Endothelial cell of umbilical vein (primary cell): Measurements from ENCODE around the gene IPPK. TPM values are rescaled to one million over a fixed set of nuclear protein-coding genes. Genes with fewer than 3 reads are reported as not detected.

Experiments used
- BruUV-seq: library from RNA; stranded (reverse); fragments of 400-500 nt; replicated peaks from 2 replicates; lab custom pipeline; 2021; lab: Mats Ljungman, UMichigan
- CTCF ChIA-PET: fragments of 300-600, 350-600 bp; sonication (Branson Sonifier 250); formaldehyde crosslinking; loops from one replicate; lab custom pipeline; 2021; ENCODE audit warnings: antibody characterized with exemption, inconsistent platforms; lab: Charles Lee
- POLR2A ChIA-PET: fragments of 300-600, 350-600 bp; sonication (Branson Sonifier 250); formaldehyde crosslinking; loops from one replicate; lab custom pipeline; 2021; ENCODE audit warnings: antibody characterized with exemption, inconsistent platforms; lab: Charles Lee
- DNase-seq: peaks from one replicate; pipeline ENCODE4 v3.0.0-alpha.2; 2011; ENCODE audit warnings: low read depth, low spot score
- FAIRE-seq: peaks from 2 replicates; lab custom pipeline; 2011; peaks lifted over from hg19 to GRCh38; lab: Jason Lieb, UNC
- H2AFZ ChIP-seq: 2 replicates; pipeline ENCODE4 v1.6.0; 2012; ENCODE audit warnings: low read depth, low read length, control low read depth, inconsistent platforms
- H3K27ac ChIP-seq: 2 replicates; pipeline ENCODE4 v1.5.1; 2011; ENCODE audit warnings: low read depth, mild to moderate bottlenecking, control low read depth, low read length, moderate library complexity; ENCODE audit not compliant: insufficient read depth
- H3K27me3 ChIP-seq, 2 experiments: 2 replicates each; pipeline versions ENCODE4 v1.6.0 to v1.6.1; 2011; ENCODE audit warnings: low read length in 2 of 2, mixed read lengths in 1 of 2; ENCODE audit not compliant: control insufficient read depth in 2 of 2, insufficient read depth in 2 of 2
- H3K36me3 ChIP-seq, 2 experiments: 2 replicates in 1 of 2; 3 replicates in 1 of 2; pipeline ENCODE4 v1.5.1; 2011; ENCODE audit warnings: low read length in 2 of 2, mild to moderate bottlenecking in 1 of 2, moderate library complexity in 1 of 2; ENCODE audit not compliant: control insufficient read depth in 2 of 2, insufficient read depth in 2 of 2; ENCODE audit errors: extremely low read depth in 1 of 2
- H3K4me1 ChIP-seq: 3 replicates; pipeline ENCODE4 v1.5.1; 2011; ENCODE audit warnings: mild to moderate bottlenecking, low read length; ENCODE audit not compliant: control insufficient read depth, insufficient read depth; ENCODE audit errors: extremely low read depth
- H3K4me2 ChIP-seq: 2 replicates; pipeline ENCODE4 v1.6.1; 2011; ENCODE audit warnings: low read length, control low read depth, mixed read lengths; ENCODE audit not compliant: insufficient read depth
- H3K4me3 ChIP-seq, 3 experiments: fragments of 200-600 bp in 1 of 3; sonication (generic), shearing (Covaris generic) in 1 of 3; replicated peaks in 1 of 3; 2 replicates each; pipeline ENCODE4 v1.5.1; 2011 to 2016; ENCODE audit warnings: control low read depth in 3 of 3, low read length in 3 of 3, mild to moderate bottlenecking in 2 of 3, inconsistent platforms in 1 of 3, low read depth in 1 of 3, moderate library complexity in 1 of 3; ENCODE audit not compliant: insufficient read depth in 1 of 3
- H3K79me2 ChIP-seq: 2 replicates; pipeline ENCODE4 v1.6.0; 2012; ENCODE audit warnings: low read length, inconsistent platforms; ENCODE audit not compliant: control insufficient read depth, insufficient read depth
- H3K9ac ChIP-seq: replicated peaks from 2 replicates; pipeline ENCODE3; 2011; ENCODE audit warnings: low read length, control low read depth; ENCODE audit not compliant: insufficient read depth; ENCODE audit errors: extremely low read depth
- H3K9me1 ChIP-seq: replicated peaks from 3 replicates; pipeline ENCODE4 v1.6.0; 2011; ENCODE audit warnings: mild to moderate bottlenecking, low read length; ENCODE audit not compliant: control insufficient read depth, insufficient read depth; ENCODE audit errors: extremely low read depth
- H3K9me3 ChIP-seq: replicated peaks from 2 replicates; pipeline ENCODE4 v1.5.1; 2012; ENCODE audit warnings: low read length, inconsistent platforms; ENCODE audit not compliant: control insufficient read depth, insufficient read depth
- H4K20me1 ChIP-seq: replicated peaks from 2 replicates; pipeline ENCODE3; 2011; ENCODE audit warnings: mild to moderate bottlenecking, low read length; ENCODE audit not compliant: control insufficient read depth, insufficient read depth; ENCODE audit errors: extremely low read depth
- CTCF ChIP-seq, 2 donors: IDR thresholded peaks; 1 replicate in 1 of 2; 2 replicates in 1 of 2; pipeline ENCODE4 v1.5.1; 2011; ENCODE audit warnings: low read length in 2 of 2, mild to moderate bottlenecking in 2 of 2, moderate library complexity in 2 of 2, control low read depth in 1 of 2, inconsistent platforms in 1 of 2, low read depth in 1 of 2; ENCODE audit not compliant: insufficient read depth in 1 of 2; ENCODE audit errors: extremely low read depth in 1 of 2
- EZH2 ChIP-seq: IDR thresholded peaks from 2 replicates; pipeline ENCODE4 v1.6.1; 2012; ENCODE audit warnings: borderline replicate concordance, low read depth, mild to moderate bottlenecking, moderate library complexity, low read length, inconsistent platforms; ENCODE audit not compliant: severe bottlenecking
- FOS ChIP-seq: IDR thresholded peaks from 2 replicates; pipeline ENCODE4 v1.6.1; 2011; ENCODE audit warnings: mild to moderate bottlenecking, low read length, moderate library complexity, borderline replicate concordance; ENCODE audit not compliant: insufficient read depth
- GATA2 ChIP-seq: IDR thresholded peaks from 2 replicates; pipeline ENCODE4 v1.7.0; 2011; ENCODE audit warnings: low read depth, mild to moderate bottlenecking, moderate library complexity, mixed read lengths, low read length; ENCODE audit not compliant: insufficient read length, insufficient read depth
- JUN ChIP-seq: IDR thresholded peaks from 2 replicates; pipeline ENCODE4 v1.6.1; 2011; ENCODE audit warnings: borderline replicate concordance, low read depth; ENCODE audit not compliant: insufficient read length, insufficient read depth
- MAX ChIP-seq: IDR thresholded peaks from 2 replicates; pipeline ENCODE4 v1.6.1; 2011; ENCODE audit not compliant: insufficient read depth, insufficient read length
- MYC ChIP-seq: IDR thresholded peaks from one replicate; pipeline ENCODE4 v1.6.1; 2011; ENCODE audit warnings: mild to moderate bottlenecking, low read depth, low read length
- POLR2A ChIP-seq: IDR thresholded peaks from 2 replicates; pipeline ENCODE4 v1.6.1; 2012; ENCODE audit warnings: low read depth, mild to moderate bottlenecking, control low read depth, low read length
- POLR2AphosphoS5 ChIP-seq: IDR thresholded peaks from 2 replicates; pipeline ENCODE4 v1.6.1; 2012; ENCODE audit warnings: low read depth, mild to moderate bottlenecking, control low read depth, low read length, moderate library complexity; ENCODE audit not compliant: insufficient read depth
- dilution Hi-C: fragments of 300-500 bp; cut with MboI; formaldehyde crosslinking; loops from one replicate; pipeline ENCODE4 v1.15.0; 2019; ENCODE audit warnings: low sequenced_read_pairs; ENCODE audit not compliant: extremely low pct_ligation_motif_present
- intact Hi-C: fragments of 100-400 bp; cut with micrococcal nuclease; formaldehyde crosslinking; loops from one replicate; pipeline ENCODE4 v1.10.0; 2022
- polyA plus RNA-seq, 4 experiments: library from polyadenylated mRNA; depleted of rRNA in 3 of 4; stranded (reverse) in 3 of 4; unstranded in 1 of 4; fragments of >200 nt; gene quantifications; 2 replicates each; pipeline versions ENCODE4 v1.2.1 to v1.2.3, GENCODE V29; 2011 to 2012; ENCODE audit warnings: missing spikeins in 1 of 4
- total RNA-seq: library from RNA; stranded (reverse); gene quantifications from 2 replicates; pipeline ENCODE4 v1.2.3, GENCODE V29; 2021

Gene IPPK
- total and polyA plus RNA-seq, 2 donors (not counting 3 experiments of a cell fraction or from before 2014, with no cell fraction given), result 14.0 to 28.0 TPM

- H3K27ac ChIP-seq, result peak overlapping the region; percentile 97
- H3K27me3 ChIP-seq, result no peaks in the 10 kb centered on the region
- H3K4me3 ChIP-seq, result peak overlapping the region; percentile 50 to 83 (median 71)
- peaks cover 4% of the 10 kb centered on the region for H4K20me1 ChIP-seq
- CTCF ChIA-PET, result interaction anchor here (1.0 to 1.6 kb wide), 3 partner anchors 15 to 44 kb away, joined by 3 to 5 read pairs (median 4); no protein-coding TSS in a partner anchor
- TF ChIP-seq MAX (no peak), FOS (no peak), GATA2 (no peak), MYC (no peak), CTCF (IDR thresholded peaks at IDR 0.05; ENCODE audit: extremely low read depth in 1 of 2, insufficient read depth in 1 of 2, low read depth in 1 of 2, low read length in 2 of 2) (no peak), JUN (no peak), POLR2A (no peak), EZH2 (no peak), POLR2AphosphoS5 (no peak)
- H3K4me1 ChIP-seq, result peaks cover 16% of the 10 kb centered on the region
- DNase-seq (peak; percentile 45), FAIRE-seq (peak; percentile 55)
- dilution Hi-C loops (no loop called here), intact Hi-C loops (no loop called here)
- peaks cover 0 to 4% of the 10 kb centered on the region in 2 experiments for H3K36me3 ChIP-seq
- H2AFZ ChIP-seq, result peak overlapping the region; percentile 29
- no peaks in the 10 kb centered on the region for H3K9me1 ChIP-seq
- H3K79me2 ChIP-seq, result peaks cover 52% of the 10 kb centered on the region
- POLR2A ChIA-PET, result interaction anchor here (0.9 to 2.1 kb wide), 3 partner anchors 94 to 426 kb away, joined by 3 to 6 read pairs (median 3); partner anchors contain the start of genes BICD2, CARD19 and CENPP
- no TSS peak for BruUV-seq
- peak overlapping the region; percentile 97 for H3K9ac ChIP-seq
- H3K4me2 ChIP-seq, result peak overlapping the region; percentile 69
- no peaks in the 10 kb centered on the region for H3K9me3 ChIP-seq
Measured at GRCh38 chr9:92669527-92669889, 423 bp downstream of the IPPK start.
